ENCODE results near the gene CLPSL1. TPM values are rescaled to one million over a fixed set of nuclear protein-coding genes. Genes with fewer than 3 reads are reported as not detected.

The CLPSL1 gene
- total and polyA plus RNA-seq, 5 donors from 2014 or later: not detected

- Mint-ChIP-seq H3K36me3 (no peaks in the 10 kb centered on the region), H3K27ac (no peak overlapping the region), H3K4me1 (no peaks in the 10 kb centered on the region), H3K4me3 (no peak overlapping the region), H3K9me3 (peaks cover 0 to 7% (median 4%) of the 10 kb centered on the region in 7 donors), H3K27me3 (peaks cover 11% of the 10 kb centered on the region)
- H3K27me3 ChIP-seq (ENCODE audit: control insufficient read depth, insufficient read depth, low read length): no peaks in the 10 kb centered on the region
- H3K36me3 ChIP-seq (ENCODE audit: control insufficient read depth, insufficient read depth, low read length): no peaks in the 10 kb centered on the region
- no peaks in the 10 kb centered on the region for H3K4me1 ChIP-seq (ENCODE audit: control insufficient read depth, insufficient read depth, low read length, poor library complexity, severe bottlenecking)
- H3K27ac ChIP-seq (ENCODE audit: insufficient read depth, low read length, poor library complexity, severe bottlenecking): no peak overlapping the region
- H3K9me3 ChIP-seq (ENCODE audit: control insufficient read depth in 2 of 2, low read length in 2 of 2): no peaks in the 10 kb centered on the region
- no peak overlapping the region for H3K4me3 ChIP-seq (ENCODE audit: low read depth, low read length)
- DNase-seq (no peak), ATAC-seq (ENCODE audit: low read depth in 2 of 2) (no peak)
Observed at GRCh38 chr6:35750557-35750956, 30.3 kb upstream of the CLPSL1 start.

GRCh38 chr6:35751594-35751993 is 29.2 kb upstream of the CLPSL1 start:
- H3K9me3 ChIP-seq (ENCODE audit: control insufficient read depth in 2 of 2, low read length in 2 of 2): no peaks in the 10 kb centered on the region
- Mint-ChIP-seq H3K36me3 (no peaks in the 10 kb centered on the region), H3K27ac (no peak overlapping the region), H3K9me3 (peaks cover 0 to 7% (median 3%) of the 10 kb centered on the region in 7 donors), H3K4me3 (no peak overlapping the region), H3K4me1 (no peaks in the 10 kb centered on the region), H3K27me3 (peaks cover 11% of the 10 kb centered on the region)
- H3K4me3 ChIP-seq (ENCODE audit: low read depth, low read length): no peak overlapping the region
- no peaks in the 10 kb centered on the region for H3K36me3 ChIP-seq (ENCODE audit: control insufficient read depth, insufficient read depth, low read length)
- DNase-seq (no peak), ATAC-seq (ENCODE audit: low read depth in 2 of 2) (no peak)
- H3K27me3 ChIP-seq (ENCODE audit: control insufficient read depth, insufficient read depth, low read length): no peaks in the 10 kb centered on the region
- no peaks in the 10 kb centered on the region for H3K4me1 ChIP-seq (ENCODE audit: control insufficient read depth, insufficient read depth, low read length, poor library complexity, severe bottlenecking)
- no peak overlapping the region for H3K27ac ChIP-seq (ENCODE audit: insufficient read depth, low read length, poor library complexity, severe bottlenecking)

- no peaks in the 10 kb centered on the region for H3K36me3 ChIP-seq (ENCODE audit: control insufficient read depth, insufficient read depth, low read length)
- ATAC-seq (ENCODE audit: low read depth in 2 of 2) (no peak), DNase-seq (no peak)
- Mint-ChIP-seq H3K9me3 (peaks cover 0 to 7% (median 3%) of the 10 kb centered on the region in 7 donors), H3K4me1 (no peaks in the 10 kb centered on the region), H3K4me3 (no peak overlapping the region), H3K36me3 (no peaks in the 10 kb centered on the region), H3K27ac (no peak overlapping the region), H3K27me3 (peaks cover 11% of the 10 kb centered on the region)
- H3K4me1 ChIP-seq (ENCODE audit: control insufficient read depth, insufficient read depth, low read length, poor library complexity, severe bottlenecking): no peaks in the 10 kb centered on the region
- no peaks in the 10 kb centered on the region for H3K9me3 ChIP-seq (ENCODE audit: control insufficient read depth in 2 of 2, low read length in 2 of 2)
- H3K27ac ChIP-seq (ENCODE audit: insufficient read depth, low read length, poor library complexity, severe bottlenecking): no peak overlapping the region
- no peak overlapping the region for H3K4me3 ChIP-seq (ENCODE audit: low read depth, low read length)
- no peaks in the 10 kb centered on the region for H3K27me3 ChIP-seq (ENCODE audit: control insufficient read depth, insufficient read depth, low read length)
Observed at GRCh38 chr6:35752330-35752729, 28.5 kb upstream of the CLPSL1 start.

GRCh38 chr6:35754452-35755277 is 26.2 kb upstream of the CLPSL1 start:
- Mint-ChIP-seq H3K27ac (peak overlapping the region in 1 of 3 donors; percentile 52), H3K36me3 (no peaks in the 10 kb centered on the region), H3K4me3 (no peak overlapping the region)

GRCh38 chr6:35755278-35755924 is 25.4 kb upstream of the CLPSL1 start:
- H3K4me3 ChIP-seq (ENCODE audit: low read depth, low read length): no peak overlapping the region
- H3K27ac ChIP-seq (ENCODE audit: insufficient read depth, low read length, poor library complexity, severe bottlenecking): no peak overlapping the region
- Mint-ChIP-seq H3K27ac (peak overlapping the region in 1 of 3 donors; percentile 52), H3K4me3 (no peak overlapping the region), H3K4me1 (no peaks in the 10 kb centered on the region), H3K36me3 (no peaks in the 10 kb centered on the region), H3K9me3 (no peaks in the 10 kb centered on the region), H3K27me3 (peaks cover 6% of the 10 kb centered on the region)
- no peaks in the 10 kb centered on the region for H3K9me3 ChIP-seq (ENCODE audit: control insufficient read depth in 2 of 2, low read length in 2 of 2)
- H3K4me1 ChIP-seq (ENCODE audit: control insufficient read depth, insufficient read depth, low read length, poor library complexity, severe bottlenecking): no peaks in the 10 kb centered on the region
- ATAC-seq (ENCODE audit: low read depth in 2 of 2): no peak
- H3K27me3 ChIP-seq (ENCODE audit: control insufficient read depth, insufficient read depth, low read length): no peaks in the 10 kb centered on the region
- no peaks in the 10 kb centered on the region for H3K36me3 ChIP-seq (ENCODE audit: control insufficient read depth, insufficient read depth, low read length)
- no peak for DNase-seq

More at GRCh38 chr6:35754452-35755277, 26.2 kb upstream of the CLPSL1 start:
- no peak overlapping the region for H3K27ac ChIP-seq (ENCODE audit: insufficient read depth, low read length, poor library complexity, severe bottlenecking)
- ATAC-seq (ENCODE audit: low read depth in 2 of 2) (no peak), DNase-seq (no peak)
- no peak overlapping the region for H3K4me3 ChIP-seq (ENCODE audit: low read depth, low read length)
- no peaks in the 10 kb centered on the region for H3K4me1 ChIP-seq (ENCODE audit: control insufficient read depth, insufficient read depth, low read length, poor library complexity, severe bottlenecking)
- peaks cover 11% of the 10 kb centered on the region for H3K27me3 Mint-ChIP-seq
- no peaks in the 10 kb centered on the region for H3K27me3 ChIP-seq (ENCODE audit: control insufficient read depth, insufficient read depth, low read length)
- no peaks in the 10 kb centered on the region for H3K9me3 ChIP-seq (ENCODE audit: control insufficient read depth in 2 of 2, low read length in 2 of 2)
- H3K9me3 Mint-ChIP-seq: no peaks in the 10 kb centered on the region
- H3K36me3 ChIP-seq (ENCODE audit: control insufficient read depth, insufficient read depth, low read length): no peaks in the 10 kb centered on the region
- H3K4me1 Mint-ChIP-seq: no peaks in the 10 kb centered on the region

- Histone ChIP-seq H3K4me3 (ENCODE audit: low read depth, low read length) (no peak overlapping the region), H3K27me3 (ENCODE audit: control insufficient read depth, insufficient read depth, low read length) (peaks cover 3% of the 10 kb centered on the region), H3K36me3 (ENCODE audit: control insufficient read depth, insufficient read depth, low read length) (no peaks in the 10 kb centered on the region), H3K27ac (ENCODE audit: insufficient read depth, low read length, poor library complexity, severe bottlenecking) (no peak overlapping the region), H3K4me1 (ENCODE audit: control insufficient read depth, insufficient read depth, low read length, poor library complexity, severe bottlenecking) (no peaks in the 10 kb centered on the region), H3K9me3 (ENCODE audit: control insufficient read depth in 2 of 2, low read length in 2 of 2) (no peaks in the 10 kb centered on the region)
- H3K9me3 Mint-ChIP-seq: no peaks in the 10 kb centered on the region
- H3K4me1 Mint-ChIP-seq: no peaks in the 10 kb centered on the region
- H3K27ac Mint-ChIP-seq: no peak overlapping the region
- peak in 1 of 3 donors; percentile 36 for DNase-seq
- peaks cover 4% of the 10 kb centered on the region for H3K27me3 Mint-ChIP-seq
- no peaks in the 10 kb centered on the region for H3K36me3 Mint-ChIP-seq
- no peak for ATAC-seq (ENCODE audit: low read depth in 2 of 2)
- no peak overlapping the region for H3K4me3 Mint-ChIP-seq
Observed at GRCh38 chr6:35757456-35758123, 23.2 kb upstream of the CLPSL1 start.

GRCh38 chr6:35759426-35759825 is 21.4 kb upstream of the CLPSL1 start:
- no peaks in the 10 kb centered on the region for H3K36me3 ChIP-seq (ENCODE audit: control insufficient read depth, insufficient read depth, low read length)
- peaks cover 0 to 8% (median 3%) of the 10 kb centered on the region in 4 donors for H3K4me1 Mint-ChIP-seq
- no peaks in the 10 kb centered on the region for H3K36me3 Mint-ChIP-seq
- peaks cover 21% of the 10 kb centered on the region for H3K27me3 Mint-ChIP-seq
- no peaks in the 10 kb centered on the region for H3K9me3 ChIP-seq (ENCODE audit: control insufficient read depth in 2 of 2, low read length in 2 of 2)
- DNase-seq: no peak
- H3K27ac ChIP-seq (ENCODE audit: insufficient read depth, low read length, poor library complexity, severe bottlenecking): no peak overlapping the region
- no peaks in the 10 kb centered on the region for H3K9me3 Mint-ChIP-seq
- ATAC-seq (ENCODE audit: low read depth in 2 of 2): no peak
- H3K4me1 ChIP-seq (ENCODE audit: control insufficient read depth, insufficient read depth, low read length, poor library complexity, severe bottlenecking): no peaks in the 10 kb centered on the region
- H3K4me3 ChIP-seq (ENCODE audit: low read depth, low read length): no peak overlapping the region
- no peak overlapping the region for H3K27ac Mint-ChIP-seq
- peaks cover 17% of the 10 kb centered on the region for H3K27me3 ChIP-seq (ENCODE audit: control insufficient read depth, insufficient read depth, low read length)
- H3K4me3 Mint-ChIP-seq: no peak overlapping the region

All from CD4-positive, CD25-positive, alpha-beta regulatory T cell (primary cell).